Uterus (tissue), 4 donors: ENCODE measurements around the gene CD226. TPM values are rescaled to one million over a fixed set of nuclear protein-coding genes. Genes with fewer than 3 reads are reported as not detected.

Experiments
- DNase-seq, 2 donors: peaks; one replicate each; pipeline ENCODE4 v3.0.0-alpha.2; 2019 to 2020
- H3K27ac ChIP-seq, 2 donors: fragments of 200-600 bp; sonication (generic); 1 replicate in 1 of 2; 2 replicates in 1 of 2; pipeline ENCODE4 v1.5.1; 2016 to 2018
- H3K27me3 ChIP-seq, 2 donors: fragments of 200-600 bp; sonication (generic); one replicate each; pipeline ENCODE4 v1.5.1; 2018 to 2019; ENCODE audit warnings: control low read depth in 1 of 2
- H3K36me3 ChIP-seq, 2 donors: fragments of 200-600 bp; sonication (generic); one replicate each; pipeline ENCODE4 v1.5.1; 2019; ENCODE audit warnings: control low read depth in 1 of 2
- H3K4me1 ChIP-seq, 2 donors: fragments of 200-600 bp; sonication (generic); one replicate each; pipeline ENCODE4 v1.5.1; 2018 to 2019; ENCODE audit warnings: control low read depth in 1 of 2
- H3K4me3 ChIP-seq, 2 donors: fragments of 200-600 bp; sonication (generic); 1 replicate in 1 of 2; 2 replicates in 1 of 2; pipeline ENCODE4 v1.5.1; 2018 to 2019; ENCODE audit warnings: mild to moderate bottlenecking in 1 of 2
- H3K9me3 ChIP-seq, 2 donors: fragments of 200-600 bp; sonication (generic); one replicate each; pipeline ENCODE4 v1.5.1; 2019; ENCODE audit warnings: control low read depth in 1 of 2
- POLR2A ChIP-seq, 2 donors: fragments of 450-650 bp; IDR thresholded peaks; one replicate each; pipeline ENCODE4 v1.6.1; 2016; ENCODE audit warnings: antibody characterized with exemption in 2 of 2, mild to moderate bottlenecking in 1 of 2, moderate library complexity in 1 of 2
- intact Hi-C: fragments of 100-400 bp; cut with DNase I; formaldehyde crosslinking; loops from one replicate; pipeline ENCODE4 v1.15.1; 2023; ENCODE audit warnings: low total_unique reads
- total RNA-seq, 4 donors: library from RNA; depleted of rRNA in 3 of 4; stranded (reverse); fragments of >200 nt in 3 of 4; gene quantifications; one replicate each; pipeline versions ENCODE4 v1.1.0 to v1.2.4, GENCODE V29; 2014 to 2023
- TF ChIP-seq, protein P1 (sequence below), 4 experiments: fragments of 200-600 bp in 2 of 4; fragments of 450-650 bp in 2 of 4; sonication (generic) in 2 of 4; IDR thresholded peaks; one replicate each; pipeline ENCODE4 v1.5.1; 2016 to 2019; ENCODE audit warnings: antibody characterized with exemption in 4 of 4, mild to moderate bottlenecking in 2 of 4, moderate library complexity in 1 of 4
- donor health status: DM: yes; HTN: yes; CAD: no.

Gene CD226
- total RNA-seq, 4 donors from 2014 or later = 0.59 to 5.5 (median 2.9) TPM; not detected in 1

DNA sequence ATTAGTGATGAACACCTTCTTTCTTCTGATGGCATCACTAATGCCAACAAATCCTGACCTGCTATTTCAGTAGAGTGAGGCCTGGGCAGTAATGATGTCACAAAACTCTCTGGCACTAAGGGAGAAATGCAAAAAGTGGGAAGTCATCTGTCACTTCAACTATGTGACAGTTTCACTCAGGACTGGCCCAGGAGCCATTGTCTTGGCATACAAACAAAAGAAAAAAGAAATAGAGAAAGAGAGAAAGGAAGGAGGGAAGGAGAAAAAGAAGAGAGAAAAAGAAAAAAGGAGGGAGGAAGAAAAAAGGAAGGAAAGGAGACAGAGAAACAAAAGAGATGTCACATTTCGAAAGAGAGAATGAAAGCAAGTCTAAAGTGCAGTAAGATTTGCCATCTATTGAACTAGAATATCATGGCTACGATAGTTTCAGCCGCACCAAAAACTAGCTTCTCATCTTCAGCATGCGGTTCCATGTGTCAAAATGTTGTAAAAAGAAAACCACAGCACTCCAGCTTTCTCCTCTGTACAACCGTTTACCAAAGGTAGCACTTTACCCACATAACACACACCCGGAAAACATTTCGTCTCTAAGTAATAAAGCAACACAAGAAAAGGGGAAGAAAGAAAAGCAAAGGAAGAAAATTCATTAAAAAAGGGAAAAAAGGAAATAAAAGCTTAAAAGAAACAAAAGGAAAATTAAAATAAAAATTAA, 50.1 kb downstream of the CD226 start:
- no peaks in the 10 kb centered on the region for H3K27me3 ChIP-seq
- H3K4me3 ChIP-seq = no peak overlapping the region
- no peak for TF ChIP-seq POLR2A (IDR thresholded peaks at IDR 0.05)
- TF ChIP-seq, protein P1, sequence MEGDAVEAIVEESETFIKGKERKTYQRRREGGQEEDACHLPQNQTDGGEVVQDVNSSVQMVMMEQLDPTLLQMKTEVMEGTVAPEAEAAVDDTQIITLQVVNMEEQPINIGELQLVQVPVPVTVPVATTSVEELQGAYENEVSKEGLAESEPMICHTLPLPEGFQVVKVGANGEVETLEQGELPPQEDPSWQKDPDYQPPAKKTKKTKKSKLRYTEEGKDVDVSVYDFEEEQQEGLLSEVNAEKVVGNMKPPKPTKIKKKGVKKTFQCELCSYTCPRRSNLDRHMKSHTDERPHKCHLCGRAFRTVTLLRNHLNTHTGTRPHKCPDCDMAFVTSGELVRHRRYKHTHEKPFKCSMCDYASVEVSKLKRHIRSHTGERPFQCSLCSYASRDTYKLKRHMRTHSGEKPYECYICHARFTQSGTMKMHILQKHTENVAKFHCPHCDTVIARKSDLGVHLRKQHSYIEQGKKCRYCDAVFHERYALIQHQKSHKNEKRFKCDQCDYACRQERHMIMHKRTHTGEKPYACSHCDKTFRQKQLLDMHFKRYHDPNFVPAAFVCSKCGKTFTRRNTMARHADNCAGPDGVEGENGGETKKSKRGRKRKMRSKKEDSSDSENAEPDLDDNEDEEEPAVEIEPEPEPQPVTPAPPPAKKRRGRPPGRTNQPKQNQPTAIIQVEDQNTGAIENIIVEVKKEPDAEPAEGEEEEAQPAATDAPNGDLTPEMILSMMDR (IDR thresholded peaks at IDR 0.05) = no peak
- no peak for DNase-seq
- H3K4me1 ChIP-seq = no peaks in the 10 kb centered on the region
- H3K9me3 ChIP-seq = no peaks in the 10 kb centered on the region
- no peaks in the 10 kb centered on the region for H3K36me3 ChIP-seq
- intact Hi-C loops = no loop called here
- no peak overlapping the region for H3K27ac ChIP-seq

DNA sequence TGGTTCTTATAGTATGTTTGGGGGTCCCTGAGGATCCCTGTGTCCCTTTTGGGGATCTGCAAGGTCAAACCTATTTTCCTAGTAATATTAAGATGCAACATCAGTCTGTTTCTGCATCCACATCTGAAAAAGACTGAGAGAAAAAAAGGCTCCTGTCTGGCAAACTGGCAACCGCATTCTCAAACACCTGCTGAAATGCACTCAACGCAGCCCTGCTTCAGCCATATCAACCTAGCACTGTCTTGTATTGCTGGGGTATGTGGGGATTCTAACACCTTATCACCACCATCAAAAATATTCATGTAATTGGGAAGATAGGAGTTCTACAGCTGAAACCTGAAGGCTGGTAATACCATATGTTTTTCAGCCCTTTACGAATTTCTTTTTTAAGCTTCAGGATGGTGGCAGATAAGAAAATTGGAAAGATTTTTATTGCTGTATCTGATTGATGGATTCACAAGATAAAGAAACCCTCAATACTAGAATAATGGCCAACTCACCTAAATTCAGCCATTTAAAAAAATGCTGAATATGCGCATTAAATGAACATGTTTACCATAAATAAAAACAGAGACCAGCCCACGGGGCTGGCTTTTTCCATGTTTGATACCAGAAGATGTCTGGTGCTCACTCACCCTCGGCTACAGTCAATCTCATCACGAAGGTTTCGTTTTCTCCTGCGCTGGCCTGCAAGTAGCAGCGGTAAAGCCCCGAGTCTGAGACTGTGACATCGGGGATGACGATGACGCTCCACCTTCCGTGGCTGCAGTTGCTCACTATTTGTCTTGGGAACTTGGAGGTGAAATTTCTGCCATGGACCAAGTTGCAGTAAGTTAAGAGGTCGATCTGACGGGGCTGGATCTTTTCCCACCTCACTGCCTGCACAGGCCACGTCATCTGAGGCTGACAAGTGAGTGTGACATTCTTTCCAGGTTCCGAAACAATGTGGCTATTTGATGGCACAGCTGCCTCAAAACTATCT, 52.3 kb downstream of the CD226 start:
- Histone ChIP-seq H3K9me3 (no peaks in the 10 kb centered on the region), H3K4me1 (no peaks in the 10 kb centered on the region), H3K27me3 (no peaks in the 10 kb centered on the region), H3K36me3 (no peaks in the 10 kb centered on the region), H3K27ac (no peak overlapping the region), H3K4me3 (no peak overlapping the region)
- TF ChIP-seq, protein P1 (IDR thresholded peaks at IDR 0.05) = no peak
- TF ChIP-seq POLR2A (IDR thresholded peaks at IDR 0.05) = no peak
- intact Hi-C loops = no loop called here
- no peak for DNase-seq

DNA sequence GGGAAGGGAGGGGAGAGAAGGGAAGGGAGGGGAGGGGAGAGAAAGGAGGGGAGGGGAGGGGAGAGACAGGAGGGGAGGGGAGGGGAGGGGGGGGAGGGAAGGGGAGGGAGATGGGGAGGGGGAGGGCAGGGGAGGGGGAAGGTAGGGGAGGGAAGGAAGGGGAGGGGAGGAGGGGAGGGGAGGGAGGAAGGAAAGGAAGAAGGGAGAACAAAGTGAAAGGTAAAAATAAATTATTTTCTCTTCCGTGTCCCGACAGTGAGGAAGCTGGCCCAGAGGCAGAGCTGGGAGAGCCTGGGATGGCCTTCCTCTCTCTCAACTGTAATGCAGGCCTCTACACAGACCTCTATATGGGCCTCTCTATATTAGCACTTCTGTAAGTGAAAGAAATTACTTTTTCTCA, 53.2 kb downstream of the CD226 start:
- Histone ChIP-seq H3K4me3 (no peak overlapping the region), H3K9me3 (no peaks in the 10 kb centered on the region), H3K36me3 (no peaks in the 10 kb centered on the region), H3K4me1 (no peaks in the 10 kb centered on the region), H3K27me3 (no peaks in the 10 kb centered on the region), H3K27ac (no peak overlapping the region)
- DNase-seq = no peak
- intact Hi-C loops = no loop called here
- TF ChIP-seq POLR2A (IDR thresholded peaks at IDR 0.05) = no peak
- TF ChIP-seq, protein P1 (IDR thresholded peaks at IDR 0.05) = no peak

DNA sequence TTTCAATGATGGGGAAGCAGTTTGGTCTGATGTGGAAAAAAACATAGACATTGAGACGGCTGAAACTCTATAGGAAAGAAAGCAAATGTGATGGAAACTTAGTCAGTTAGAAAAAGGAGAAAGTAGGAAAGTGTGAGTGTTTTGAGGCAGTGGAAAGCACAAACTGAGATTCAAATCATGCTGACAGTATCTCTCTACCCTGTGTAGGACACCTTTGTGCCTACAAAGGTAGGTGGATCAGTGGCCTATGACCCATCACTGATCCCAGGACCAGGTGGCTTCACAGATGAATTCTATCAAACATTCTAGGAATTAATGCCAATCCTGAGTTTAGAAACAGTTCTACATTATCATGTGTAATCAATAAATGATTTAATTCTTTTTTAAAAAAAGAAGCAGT, 57.1 kb downstream of the CD226 start:
- Histone ChIP-seq H3K4me3 (no peak overlapping the region), H3K4me1 (no peaks in the 10 kb centered on the region), H3K27ac (no peak overlapping the region), H3K36me3 (no peaks in the 10 kb centered on the region), H3K27me3 (no peaks in the 10 kb centered on the region), H3K9me3 (no peaks in the 10 kb centered on the region)
- DNase-seq = no peak
- intact Hi-C loops = no loop called here
- TF ChIP-seq, protein P1 (IDR thresholded peaks at IDR 0.05) = no peak

DNA sequence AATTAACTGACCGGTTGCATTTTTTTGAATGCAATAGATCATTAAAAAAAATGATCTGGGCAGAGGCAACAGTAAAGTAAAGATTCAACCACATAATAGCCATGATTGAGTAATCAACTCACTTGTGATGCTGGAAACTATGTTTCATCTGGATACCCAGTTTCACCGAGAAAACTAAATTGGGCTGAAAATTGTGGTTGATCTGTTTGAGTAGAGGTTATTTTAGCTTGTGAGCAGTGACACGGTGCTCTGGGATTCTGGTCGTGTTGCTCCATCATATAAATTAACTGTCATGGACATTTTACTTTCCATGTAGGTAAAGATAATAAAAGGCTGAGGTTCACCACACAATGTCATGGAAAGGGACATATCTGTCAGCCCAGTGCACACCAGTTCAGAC, 58.7 kb downstream of the CD226 start:
- no peaks in the 10 kb centered on the region for H3K36me3 ChIP-seq
- H3K27ac ChIP-seq = no peak overlapping the region
- H3K9me3 ChIP-seq = no peaks in the 10 kb centered on the region
- DNase-seq = no peak
- intact Hi-C loops = no loop called here
- H3K4me1 ChIP-seq = peaks cover 0 to under 1% of the 10 kb centered on the region in 2 donors
- H3K4me3 ChIP-seq = no peak overlapping the region
- no peaks in the 10 kb centered on the region for H3K27me3 ChIP-seq
- no peak for TF ChIP-seq POLR2A (IDR thresholded peaks at IDR 0.05)
- TF ChIP-seq, protein P1 (IDR thresholded peaks at IDR 0.05) = no peak
